K562 (cell line): ENCODE measurements around the gene RAB4B. TPM values are rescaled to one million over a fixed set of nuclear protein-coding genes. Genes with fewer than 3 reads are reported as not detected.
A peak's percentile ranks its signal among the peaks of the same experiment; 100 is the strongest.

Experiments used
- ARID3A ChIP-seq: IDR thresholded peaks from 2 replicates; pipeline ENCODE4 v1.6.1; 2012; ENCODE audit warnings: low read depth, low read length, improper control_type of control experiment, borderline replicate concordance
- BRCA1 ChIP-seq, 2 experiments: fragments of 450-650 bp in 1 of 2; sonication (generic) in 1 of 2; formaldehyde crosslinking in 1 of 2; IDR thresholded peaks; 2 replicates each; pipeline versions ENCODE4 v1.5.0 to v1.6.1; 2017 to 2020; ENCODE audit warnings: mild to moderate bottlenecking in 1 of 2, missing genetic modification reagents in 1 of 2
- CUX1 ChIP-seq: fragments of 200-800 bp; sonication (Bioruptor generic); IDR thresholded peaks from 2 replicates; pipeline ENCODE4 v1.6.1; 2016; ENCODE audit warnings: missing genetic modification characterization, missing compliant biosample characterization
- ELF2 ChIP-seq: fragments of 250-450 bp; sonication (Bioruptor Pico); IDR thresholded peaks from 2 replicates; pipeline ENCODE4 v1.5.0; 2021; ENCODE audit warnings: mild to moderate bottlenecking
- HDGF ChIP-seq: fragments of 450-650 bp; IDR thresholded peaks from 2 replicates; pipeline ENCODE4 v1.6.1; 2016
- L3MBTL2 ChIP-seq: fragments of 450-650 bp; IDR thresholded peaks from 2 replicates; pipeline ENCODE4 v1.6.1; 2016; ENCODE audit warnings: mild to moderate bottlenecking, moderate library complexity
- MAFG ChIP-seq: fragments of 450-650 bp; conservative IDR thresholded peaks from 2 replicates; pipeline ENCODE4 v1.6.1; 2016; ENCODE audit warnings: missing genetic modification characterization, missing compliant biosample characterization
- MLLT1 ChIP-seq, 2 experiments: fragments of 450-650 bp; IDR thresholded peaks; 2 replicates each; pipeline ENCODE4 v1.6.1; 2016
- NR1H2 ChIP-seq: sonication (generic); formaldehyde crosslinking; IDR thresholded peaks from 2 replicates; pipeline ENCODE4 v1.4.0; 2020; ENCODE audit warnings: mild to moderate bottlenecking, missing genetic modification reagents
- POLR2A ChIP-seq: fragments of 450-650 bp; conservative IDR thresholded peaks from 2 replicates; pipeline ENCODE4 v1.6.1; 2016
- POLR2G ChIP-seq: fragments of 200-400 bp; formaldehyde crosslinking; IDR thresholded peaks from 2 replicates; pipeline ENCODE4 v1.6.1; 2017; ENCODE audit warnings: low read depth, mild to moderate bottlenecking, antibody characterized with exemption, low read length, moderate library complexity
- RBFOX2 ChIP-seq: fragments of 200-400 bp; formaldehyde crosslinking; IDR thresholded peaks from 2 replicates; pipeline ENCODE4 v1.6.1; 2017; ENCODE audit warnings: low read depth, mild to moderate bottlenecking, low read length, moderate library complexity
- SUPT5H ChIP-seq: fragments of 450-650 bp; IDR thresholded peaks from 2 replicates; pipeline ENCODE4 v1.6.1; 2016
- TCFL5 ChIP-seq: fragments of 250-450 bp; sonication (Bioruptor Pico); conservative IDR thresholded peaks from 2 replicates; pipeline ENCODE4 v1.6.1; 2021; ENCODE audit warnings: mild to moderate bottlenecking, moderate library complexity, matching md5 sums
- ZBTB7A ChIP-seq: IDR thresholded peaks from 2 replicates; pipeline ENCODE4 v1.6.1; 2011; ENCODE audit warnings: low read depth, mild to moderate bottlenecking, low read length, moderate library complexity, borderline replicate concordance; ENCODE audit not compliant: control insufficient read depth
- ZNF311 ChIP-seq: fragments of 250-450 bp; sonication (Bioruptor Pico); IDR thresholded peaks from 2 replicates; pipeline ENCODE4 v1.4.0; 2020; ENCODE audit warnings: mild to moderate bottlenecking, moderate library complexity
- ZNF639 ChIP-seq, 2 experiments: fragments of 200-800 bp in 1 of 2; sonication (Bioruptor generic) in 1 of 2; sonication (generic) in 1 of 2; formaldehyde crosslinking in 1 of 2; IDR thresholded peaks in 1 of 2; conservative IDR thresholded peaks in 1 of 2; 2 replicates each; pipeline versions ENCODE4 v1.5.0 to v1.6.1; 2016 to 2020; ENCODE audit warnings: missing compliant biosample characterization in 1 of 2, missing genetic modification characterization in 1 of 2, missing genetic modification reagents in 1 of 2
- polyA plus RNA-seq, 8 experiments: library from polyadenylated mRNA; depleted of rRNA in 4 of 8; stranded (reverse) in 5 of 8; unstranded in 3 of 8; fragments of >200 nt; fragmentation: Nextera tagmentation in 2 of 8; fragmentation: Illumina TruSeq in 1 of 8; extraction: Ambion mirVana in 2 of 8; extraction: Trizol in 1 of 8; gene quantifications; 2 replicates each; pipeline versions ENCODE4 v1.2.1 to v1.2.3, GENCODE V29; 2011 to 2014; ENCODE audit warnings: inconsistent platforms in 1 of 8, missing spikeins in 1 of 8
- total RNA-seq, 7 experiments: library from RNA; depleted of rRNA in 6 of 7; stranded (reverse); fragments of >200 nt in 6 of 7; fragmentation: Illumina TruSeq in 2 of 7; extraction: Trizol in 2 of 7; gene quantifications; 2 replicates each; pipeline versions ENCODE4 v1.2.1 to v1.2.3, GENCODE V29; 2011 to 2021; ENCODE audit warnings: low replicate concordance in 1 of 7

RAB4B gene
- total and polyA plus RNA-seq, 9 of the 15 experiments (the other 6 are each of a cell fraction or from before 2014, with no cell fraction given) = 0.28 to 20.4 (median 9.0) TPM

- TF ChIP-seq ARID3A = no peak
- TF ChIP-seq TCFL5 (CRISPR knock-in tag) = no peak
- TF ChIP-seq POLR2G = peak; percentile 68; the same call in 1 of the 2 replicates
- peak; percentile 7; the same call in 1 of the 2 replicates for TF ChIP-seq ZBTB7A
- no peak for TF ChIP-seq MLLT1 (IDR thresholded peaks at IDR 0.05)
- 0 out of 2 replicates have a peak, but pooled peaks have one; percentile 30 for TF ChIP-seq HDGF
- TF ChIP-seq L3MBTL2 = peak; percentile 16; the same call in 1 of the 2 replicates
- TF ChIP-seq ZNF311 (CRISPR knock-in tag) = no peak
- TF ChIP-seq SUPT5H = peak; percentile 8; the same call in 1 of the 2 replicates
- TF ChIP-seq RBFOX2 = peak; percentile 38
- TF ChIP-seq CUX1 (CRISPR knock-in tag) = no peak
- TF ChIP-seq ELF2 (CRISPR knock-in tag) = no peak
- 0 out of 4 replicates have a peak, but pooled peaks of 1 of the 2 experiments have one; percentile 11 for TF ChIP-seq ZNF639 (CRISPR knock-in tag; conservative IDR thresholded peaks at IDR 0.05 in 1 of 2, IDR thresholded peaks at IDR 0.05 in 1 of 2)
- TF ChIP-seq BRCA1 (IDR thresholded peaks at IDR 0.05) = no peak
- no peak for TF ChIP-seq BRCA1 (CRISPR knock-in tag; IDR thresholded peaks at IDR 0.05)
- TF ChIP-seq POLR2A = no peak
- TF ChIP-seq MAFG (tag) = no peak
- 0 out of 2 replicates have a peak, but pooled peaks have one; percentile 58 for TF ChIP-seq NR1H2 (CRISPR knock-in tag)
Measured at GRCh38 chr19:40811478-40812341, 33.7 kb downstream of the RAB4B start (continued).
